ENCODE data around the gene CPSF7. TPM values are rescaled to one million over a fixed set of nuclear protein-coding genes. Genes with fewer than 3 reads are reported as not detected.

The CPSF7 gene
- total RNA-seq, 1 experiment from 2014 or later, result 145 TPM

DNA sequence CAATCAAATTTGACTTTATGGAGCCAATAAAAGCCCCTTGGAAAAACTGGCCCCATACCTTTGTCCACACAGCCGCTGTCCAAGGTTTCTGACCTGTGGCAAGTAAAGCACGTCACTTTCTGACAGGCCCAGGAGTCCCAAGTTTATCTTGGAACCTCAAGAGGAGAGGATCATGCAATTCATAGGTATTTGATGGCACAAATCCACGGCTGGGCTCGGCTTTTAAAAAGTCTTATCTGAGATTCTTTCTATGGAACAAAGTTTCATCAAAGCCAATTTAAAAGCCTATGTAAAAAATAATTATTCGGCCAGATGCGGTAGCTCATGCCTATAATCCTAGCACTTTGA lies 54.0 kb downstream of the CPSF7 start:
- Mint-ChIP-seq H3K9me3 (peaks cover 33 to 37% of the 10 kb centered on the region in 2 experiments), H3K27me3 (ENCODE audit: low read depth) (no peaks in the 10 kb centered on the region), H3K4me1 (peaks cover 2 to 12% of the 10 kb centered on the region in 2 experiments; a peak in 3 of 4 replicates), H3K27ac (no peak overlapping the region), H3K36me3 (ENCODE audit: insufficient read depth in 1 of 3, low read depth in 3 of 3) (peaks cover 46 to 60% (median 59%) of the 10 kb centered on the region in 3 experiments), H3K4me3 (no peak overlapping the region)
- no peak overlapping the region for H2BK12ac ChIP-seq (ENCODE audit: insufficient read length, low read depth, low read length)
- H3K79me2 ChIP-seq (ENCODE audit: insufficient read depth, low read length), result no peaks in the 10 kb centered on the region
- no peak overlapping the region for H4K91ac ChIP-seq (ENCODE audit: insufficient read length, low read depth, low read length)
- no CpG with 5 or more reads among the region's 6 CpGs for WGBS (ENCODE audit: extremely low coverage, insufficient read length, low lambda C conversion rate)
- no peak overlapping the region for H2BK5ac ChIP-seq (ENCODE audit: insufficient read length, low read length)
- no peak overlapping the region for H3K18ac ChIP-seq (ENCODE audit: insufficient read length, low read depth, low read length)
- peaks cover 15% of the 10 kb centered on the region for H3K9me3 ChIP-seq (ENCODE audit: control insufficient read depth, low read depth, low read length)
- no peaks in the 10 kb centered on the region for H4K20me1 ChIP-seq (ENCODE audit: control insufficient read depth, insufficient read depth, insufficient read length)
- no peak for DNase-seq
- no peaks in the 10 kb centered on the region for H3K27me3 ChIP-seq (ENCODE audit: insufficient read depth, low read length)
- no peaks in the 10 kb centered on the region for H3K4me1 ChIP-seq (ENCODE audit: insufficient read depth, low read length)
- H4K5ac ChIP-seq (ENCODE audit: insufficient read length, low read depth, low read length), result no peak overlapping the region
- H3K56ac ChIP-seq (ENCODE audit: insufficient read length, low read depth, low read length), result no peak overlapping the region
- no peak overlapping the region for H2AFZ ChIP-seq (ENCODE audit: low read length)
- H3K14ac ChIP-seq (ENCODE audit: insufficient read depth, low read length), result no peak overlapping the region
- no peak overlapping the region for H3K4me2 ChIP-seq (ENCODE audit: insufficient read depth, insufficient read length, low read length)
- H3T11ph ChIP-seq (ENCODE audit: low read length), result no peak overlapping the region
- no peak overlapping the region for H3K4ac ChIP-seq (ENCODE audit: low read depth, low read length)
- H2AK5ac ChIP-seq (ENCODE audit: insufficient read length, low read length), result no peak overlapping the region
- H2BK120ac ChIP-seq (ENCODE audit: low read depth, low read length, poor library complexity, severe bottlenecking), result no peak overlapping the region
- no peak overlapping the region for H3K27ac ChIP-seq (ENCODE audit: insufficient read length, low read depth, low read length)
- TF ChIP-seq, protein P1, sequence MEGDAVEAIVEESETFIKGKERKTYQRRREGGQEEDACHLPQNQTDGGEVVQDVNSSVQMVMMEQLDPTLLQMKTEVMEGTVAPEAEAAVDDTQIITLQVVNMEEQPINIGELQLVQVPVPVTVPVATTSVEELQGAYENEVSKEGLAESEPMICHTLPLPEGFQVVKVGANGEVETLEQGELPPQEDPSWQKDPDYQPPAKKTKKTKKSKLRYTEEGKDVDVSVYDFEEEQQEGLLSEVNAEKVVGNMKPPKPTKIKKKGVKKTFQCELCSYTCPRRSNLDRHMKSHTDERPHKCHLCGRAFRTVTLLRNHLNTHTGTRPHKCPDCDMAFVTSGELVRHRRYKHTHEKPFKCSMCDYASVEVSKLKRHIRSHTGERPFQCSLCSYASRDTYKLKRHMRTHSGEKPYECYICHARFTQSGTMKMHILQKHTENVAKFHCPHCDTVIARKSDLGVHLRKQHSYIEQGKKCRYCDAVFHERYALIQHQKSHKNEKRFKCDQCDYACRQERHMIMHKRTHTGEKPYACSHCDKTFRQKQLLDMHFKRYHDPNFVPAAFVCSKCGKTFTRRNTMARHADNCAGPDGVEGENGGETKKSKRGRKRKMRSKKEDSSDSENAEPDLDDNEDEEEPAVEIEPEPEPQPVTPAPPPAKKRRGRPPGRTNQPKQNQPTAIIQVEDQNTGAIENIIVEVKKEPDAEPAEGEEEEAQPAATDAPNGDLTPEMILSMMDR (conservative IDR thresholded peaks at IDR 0.05), result no peak
- no peaks in the 10 kb centered on the region for H3K23me2 ChIP-seq (ENCODE audit: insufficient read length, low read depth, low read length, poor library complexity, severe bottlenecking)
- no peak overlapping the region for H3K23ac ChIP-seq (ENCODE audit: insufficient read length, low read depth, low read length)
- H2BK20ac ChIP-seq (ENCODE audit: low read depth, low read length, poor library complexity, severe bottlenecking), result no peak overlapping the region
- no peak overlapping the region for H2BK15ac ChIP-seq (ENCODE audit: low read depth, low read length)
- no peaks in the 10 kb centered on the region for H3K79me1 ChIP-seq (ENCODE audit: insufficient read depth, low read depth, low read length, poor library complexity, severe bottlenecking)
- no peak overlapping the region for H3K9ac ChIP-seq (ENCODE audit: extremely low read depth, insufficient read length, low read length)
- no peak overlapping the region for H4K8ac ChIP-seq (replicated peaks; ENCODE audit: insufficient read length, low read depth, low read length)
